Measurements from ENCODE around the gene CD93.
A peak's percentile ranks its signal among the peaks of the same experiment; 100 is the strongest.

CD93 gene

GRCh38 chr20:23050847-23051627, 35.1 kb downstream of the CD93 start:
- peak overlapping the region; percentile 61 for H3K4me3 ChIP-seq (ENCODE audit: low read depth, low read length)
- peak; percentile 96 for DNase-seq (ENCODE audit: low read depth)
- TF ChIP-seq CTCF (conservative IDR thresholded peaks at IDR 0.05; ENCODE audit: low read depth, low read length) = peak; percentile 94

- no peak for TF ChIP-seq CTCF (conservative IDR thresholded peaks at IDR 0.05; ENCODE audit: low read depth, low read length)
- DNase-seq (ENCODE audit: low read depth) = peak; percentile 51
- peak overlapping the region; percentile 61 for H3K4me3 ChIP-seq (ENCODE audit: low read depth, low read length)
Observed at GRCh38 chr20:23050076-23050838, 35.9 kb downstream of the CD93 start.

GRCh38 chr20:23049201-23050075, 36.7 kb downstream of the CD93 start, which contains the start of gene THBD:
THBD (minus strand) TSS chr20:23049672; CDS start chr20:23049504, 168 bp downstream.
- peak within 1 kb of the TSS; percentile 61 for H3K4me3 ChIP-seq (ENCODE audit: low read depth, low read length)
- peak; percentile 45 for DNase-seq (ENCODE audit: low read depth)
- TF ChIP-seq CTCF (conservative IDR thresholded peaks at IDR 0.05; ENCODE audit: low read depth, low read length) = no peak

GRCh38 chr20:23048283-23049200, 37.6 kb downstream of the CD93 start:
- peak; percentile 43 for DNase-seq (ENCODE audit: low read depth)
- H3K4me3 ChIP-seq (ENCODE audit: low read depth, low read length) = peak overlapping the region; percentile 61
- TF ChIP-seq CTCF (conservative IDR thresholded peaks at IDR 0.05; ENCODE audit: low read depth, low read length) = peak; percentile 48

- no peak for TF ChIP-seq CTCF (conservative IDR thresholded peaks at IDR 0.05; ENCODE audit: low read depth, low read length)
Observed at GRCh38 chr20:23047738-23048214, 38.3 kb downstream of the CD93 start.

More at GRCh38 chr20:23047738-23048214, 38.3 kb downstream of the CD93 start:
- no peak for DNase-seq (ENCODE audit: low read depth)
- H3K4me3 ChIP-seq (ENCODE audit: low read depth, low read length) = peak overlapping the region; percentile 61

Measured in choroid plexus epithelial cell (primary cell).